GM19239 (cell line): ENCODE results near the gene ARHGAP11A.

ENCODE experiments used
- DNase-seq: peaks from one replicate; pipeline ENCODE4 v3.0.0; 2011; ENCODE audit warnings: low spot score; ENCODE audit not compliant: insufficient read length
- FAIRE-seq: peaks from 2 replicates; lab custom pipeline; 2011; peaks lifted over from hg19 to GRCh38; lab: Jason Lieb, UNC

The ARHGAP11A gene

DNA sequence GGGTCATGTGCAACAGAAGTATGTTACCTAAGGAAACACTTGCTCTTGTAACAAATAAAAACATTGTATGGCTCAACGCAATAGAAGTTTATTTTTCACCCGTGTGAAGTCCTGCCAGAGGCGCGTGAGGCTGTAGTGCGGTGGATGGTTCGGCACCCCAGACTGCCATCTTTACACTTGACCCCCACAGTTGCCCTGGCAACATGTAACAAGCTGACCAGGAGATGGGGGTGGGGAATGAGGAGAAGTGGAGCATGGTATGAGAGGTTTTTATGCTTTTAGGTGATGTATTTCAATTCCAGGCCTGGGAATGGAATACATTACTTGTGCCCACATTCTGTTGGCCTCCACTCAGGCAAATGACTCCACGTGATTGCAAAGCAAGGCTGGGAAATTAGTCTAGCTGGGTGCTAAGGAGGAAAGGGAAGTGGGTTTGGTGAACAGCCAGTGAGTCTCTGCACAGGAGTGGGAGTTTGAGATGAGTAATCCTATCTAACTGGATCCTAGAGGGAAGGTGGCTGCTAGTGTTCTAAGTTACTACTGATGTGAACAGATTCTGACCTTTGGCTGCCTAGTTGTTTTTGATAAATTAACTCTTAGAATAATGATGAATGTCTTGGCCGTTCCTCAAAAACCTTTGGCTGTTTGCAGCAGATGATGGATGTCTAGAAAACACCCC is 68.7 kb downstream of the ARHGAP11A start:
- FAIRE-seq (no peak), DNase-seq (no peak)

DNA sequence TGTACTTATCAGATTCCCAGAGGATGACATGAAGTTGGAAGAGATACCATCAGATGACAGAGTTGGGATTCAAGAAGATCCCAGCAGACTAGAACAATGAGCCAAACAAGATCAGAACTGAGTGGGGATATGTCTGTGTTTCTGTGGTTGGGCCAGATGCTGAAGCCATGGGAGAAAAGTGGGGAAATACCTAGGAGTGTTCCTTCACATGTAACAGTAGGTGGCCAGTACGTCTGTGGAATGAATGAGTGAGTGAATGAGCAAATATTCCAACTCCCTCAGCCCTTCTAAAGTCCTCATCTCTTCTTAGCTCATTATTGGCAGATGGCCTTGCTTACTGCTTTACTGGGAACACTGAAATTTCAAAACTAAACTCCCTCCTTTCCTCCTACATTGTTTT is 70.3 kb downstream of the ARHGAP11A start:
- no peak for DNase-seq
- FAIRE-seq = no peak

DNA sequence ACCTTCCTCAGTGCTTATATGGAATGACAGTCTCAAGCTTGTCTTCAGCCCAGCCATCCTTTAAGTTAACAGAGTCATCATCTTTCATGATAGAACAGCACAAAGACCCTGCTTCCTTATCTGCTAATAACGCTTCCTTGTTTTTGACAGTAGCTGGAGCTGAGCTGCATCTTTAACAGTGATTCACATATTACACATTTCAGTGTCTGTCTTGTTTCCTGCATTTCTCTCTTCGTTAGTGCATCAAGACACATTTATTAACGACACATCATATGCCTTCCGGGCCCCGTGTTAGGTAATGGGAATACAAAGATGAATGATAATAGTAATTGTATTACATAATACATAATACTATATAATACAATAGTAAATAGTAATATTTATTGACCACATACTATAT is 72.3 kb downstream of the ARHGAP11A start:
- no peak for DNase-seq
- no peak for FAIRE-seq

DNA sequence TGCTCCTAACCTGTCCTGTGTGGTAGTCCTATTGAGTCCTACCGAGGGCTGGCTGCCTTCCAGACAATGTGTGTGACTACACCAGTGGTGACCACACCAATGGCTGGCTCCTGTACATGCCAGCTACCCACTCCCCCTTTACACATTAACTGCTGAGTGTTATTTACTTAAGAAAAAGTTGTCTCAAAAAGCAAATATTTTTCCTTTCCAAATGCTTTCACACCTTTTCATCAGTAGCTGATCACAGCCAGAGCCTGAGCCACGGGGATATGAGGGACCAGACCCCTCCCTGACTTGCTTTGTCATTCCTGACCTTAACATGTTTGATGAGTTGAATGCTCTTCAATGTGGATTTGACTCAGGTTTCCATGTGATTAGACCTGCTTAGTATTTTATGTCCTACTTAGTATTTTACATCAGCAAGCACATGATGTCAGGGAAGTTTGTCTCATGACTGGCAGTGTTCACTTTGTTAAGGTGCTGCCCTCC is 72.9 kb downstream of the ARHGAP11A start:
- no peak for DNase-seq
- no peak for FAIRE-seq
